ENCODE measurements around the gene EVC2. TPM values are rescaled to one million over a fixed set of nuclear protein-coding genes. Genes with fewer than 3 reads are reported as not detected.

The EVC2 gene
- total and polyA plus RNA-seq, 12 donors = 0.66 to 3.4 (median 1.7) TPM

GRCh38 chr4:5751666-5752375 is 43.5 kb upstream of the EVC2 start:
- H3K4me3 ChIP-seq = no peak overlapping the region
- H3K27ac ChIP-seq = no peak overlapping the region
- H3K36me3 ChIP-seq (replicated peaks in 1 of 2) = peaks cover 0 to 7% of the 10 kb centered on the region in 2 donors
- TF ChIP-seq POLR2A (IDR thresholded peaks at IDR 0.05) = no peak
- no peak for TF ChIP-seq CTCF (IDR thresholded peaks at IDR 0.05)
- intact Hi-C loops (cut with DNase I) = no loop called here
- DNase-seq = no peak
- no peaks in the 10 kb centered on the region for H3K9me3 ChIP-seq (replicated peaks in 1 of 3)
- peaks cover 0 to 4% of the 10 kb centered on the region in 2 donors for H3K4me1 ChIP-seq (replicated peaks in 1 of 2)
- H3K27me3 ChIP-seq = no peaks in the 10 kb centered on the region
- 81 to 86% (median 86%) methylated on average over 11 to 14 of the region's 14 CpGs for WGBS, 4 donors

- H3K9me3 ChIP-seq (replicated peaks in 1 of 3) = no peaks in the 10 kb centered on the region
- no peaks in the 10 kb centered on the region for H3K36me3 ChIP-seq (replicated peaks in 1 of 2)
- H3K27me3 ChIP-seq = no peaks in the 10 kb centered on the region
- no peak for DNase-seq
- H3K4me3 ChIP-seq = no peak overlapping the region
- TF ChIP-seq POLR2A (IDR thresholded peaks at IDR 0.05) = no peak
- TF ChIP-seq CTCF (IDR thresholded peaks at IDR 0.05) = no peak
- intact Hi-C loops (cut with DNase I) = no loop called here
- peaks cover 0 to 4% of the 10 kb centered on the region in 2 donors for H3K4me1 ChIP-seq (replicated peaks in 1 of 2)
- WGBS, 4 donors = 81 to 91% (median 87%) methylated on average over 15 to 17 of the region's 17 CpGs
- no peak overlapping the region for H3K27ac ChIP-seq
These were observed 42.7 kb upstream of the EVC2 start for GRCh38 chr4:5750946-5751665.

- no peak overlapping the region for H3K4me3 ChIP-seq
- no peaks in the 10 kb centered on the region for H3K36me3 ChIP-seq (replicated peaks in 1 of 2)
- H3K27me3 ChIP-seq = no peaks in the 10 kb centered on the region
- H3K9me3 ChIP-seq (replicated peaks in 1 of 3) = no peaks in the 10 kb centered on the region
- DNase-seq = no peak
- peaks cover 0 to 4% of the 10 kb centered on the region in 2 donors for H3K4me1 ChIP-seq (replicated peaks in 1 of 2)
- H3K27ac ChIP-seq = no peak overlapping the region
- no peak for TF ChIP-seq CTCF (IDR thresholded peaks at IDR 0.05)
- no peak for TF ChIP-seq POLR2A (IDR thresholded peaks at IDR 0.05)
- intact Hi-C loops (cut with DNase I) = no loop called here
- WGBS, 4 donors = 91 to 99% (median 95%) methylated on average over 10 of the region's 10 CpGs
These were observed 41.9 kb upstream of the EVC2 start for GRCh38 chr4:5750052-5750945.

GRCh38 chr4:5749568-5749967 is 41.2 kb upstream of the EVC2 start:
- DNase-seq = no peak
- Histone ChIP-seq H3K27ac (no peak overlapping the region), H3K4me1 (replicated peaks in 1 of 2) (peaks cover 0 to 4% of the 10 kb centered on the region in 2 donors), H3K27me3 (no peaks in the 10 kb centered on the region), H3K36me3 (replicated peaks in 1 of 2) (no peaks in the 10 kb centered on the region), H3K9me3 (replicated peaks in 1 of 3) (no peaks in the 10 kb centered on the region), H3K4me3 (no peak overlapping the region)
- intact Hi-C loops (cut with DNase I) = no loop called here
- TF ChIP-seq CTCF (IDR thresholded peaks at IDR 0.05) (no peak), POLR2A (IDR thresholded peaks at IDR 0.05) (no peak)
- 90 to 96% (median 93%) methylated on average over 3 to 9 of the region's 9 CpGs for WGBS, 4 donors
